ENCODE measurements around the gene ST14.
"Not testable (repeated sequence)": the region's sequence is repeated elsewhere in the genome, so short reads cannot be mapped to it uniquely, and the experiment has no call there.

The ST14 gene

DNA sequence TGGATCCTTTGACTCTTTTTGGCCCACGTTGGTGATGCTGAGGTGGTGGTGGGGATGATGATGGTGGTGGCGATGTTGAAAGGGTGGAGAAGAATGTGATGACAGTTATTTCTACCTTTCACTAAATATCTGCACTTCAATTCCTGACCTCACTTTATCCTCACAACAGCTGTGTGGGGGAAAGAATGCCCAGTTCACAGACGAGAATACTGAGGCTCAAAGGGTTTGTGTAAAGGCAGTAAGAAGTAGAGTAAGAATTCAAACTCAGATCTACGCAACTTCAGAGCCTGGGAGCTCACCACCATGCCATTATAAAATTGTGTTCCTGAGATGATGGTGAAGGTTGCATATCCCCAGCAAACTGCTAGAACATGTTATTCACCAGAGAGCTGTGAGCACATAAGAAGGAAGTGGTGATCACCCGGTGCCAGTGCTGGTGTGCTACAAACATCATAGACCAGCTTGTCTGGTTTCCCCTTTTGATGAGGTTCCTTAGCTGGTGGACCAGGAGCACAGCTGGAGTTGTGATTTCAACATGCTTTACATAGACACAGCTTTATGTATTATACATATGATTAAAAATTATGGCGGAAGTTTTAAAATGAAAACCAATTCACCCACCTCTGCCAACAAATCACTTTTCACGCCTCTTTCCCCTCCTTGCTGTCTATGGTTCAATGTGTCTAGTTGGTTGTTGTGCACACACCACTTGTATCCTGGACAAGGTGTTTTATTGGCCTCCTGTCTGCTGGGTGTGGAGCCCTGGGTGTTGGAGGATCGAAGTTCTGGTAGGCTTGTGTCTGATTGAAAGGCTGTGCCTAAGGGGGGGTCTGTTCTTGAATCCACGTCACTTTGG lies 6.2 kb downstream of the ST14 start:
- DNase-seq: no peak

- DNase-seq: no peak
Measured at GRCh38 chr11:130166457-130166784, 6.8 kb downstream of the ST14 start.

- DNase-seq: no peak
Measured at GRCh38 chr11:130167146-130167545, 7.6 kb downstream of the ST14 start.

DNA sequence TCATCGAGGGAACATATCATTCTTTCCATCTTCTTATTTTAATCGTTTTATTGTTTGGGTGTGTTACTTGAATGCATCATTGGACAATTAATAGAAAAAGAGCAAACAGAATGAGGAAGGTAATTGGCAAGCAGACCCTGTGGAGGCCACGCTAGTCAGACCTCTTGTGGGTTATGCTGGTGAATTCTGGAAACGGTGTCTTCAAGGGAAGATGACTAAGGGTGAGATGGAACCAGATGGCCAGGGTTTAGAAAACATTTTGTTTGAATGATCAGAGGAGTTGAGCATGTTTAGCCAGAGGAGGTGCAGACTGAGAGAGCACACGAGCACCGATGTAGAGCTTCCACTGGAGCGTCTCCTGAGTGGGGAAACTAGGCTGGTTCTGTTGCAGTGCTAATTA lies 8.5 kb downstream of the ST14 start:
- no peak for DNase-seq

DNA sequence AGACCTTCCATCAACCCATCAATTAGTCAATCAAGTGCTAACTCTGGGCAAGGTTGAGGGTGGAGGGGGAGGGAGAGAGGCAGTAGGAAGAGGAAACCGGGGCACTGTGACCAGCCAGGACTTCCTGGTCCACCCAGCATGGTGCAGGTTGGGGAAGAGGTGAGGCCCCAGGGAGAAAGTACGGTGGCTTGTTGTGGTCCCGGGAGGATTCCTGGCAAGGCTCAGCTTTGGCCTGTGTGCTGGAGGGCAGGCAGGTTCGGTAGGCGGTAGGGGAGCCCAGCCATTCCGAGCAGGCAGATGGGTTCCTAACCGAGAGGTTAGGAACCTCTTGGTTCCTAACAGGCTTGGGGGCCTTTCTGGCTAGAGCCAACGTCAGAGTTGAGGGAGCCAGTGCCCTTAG lies 10.8 kb downstream of the ST14 start:
- no peak for DNase-seq

DNA sequence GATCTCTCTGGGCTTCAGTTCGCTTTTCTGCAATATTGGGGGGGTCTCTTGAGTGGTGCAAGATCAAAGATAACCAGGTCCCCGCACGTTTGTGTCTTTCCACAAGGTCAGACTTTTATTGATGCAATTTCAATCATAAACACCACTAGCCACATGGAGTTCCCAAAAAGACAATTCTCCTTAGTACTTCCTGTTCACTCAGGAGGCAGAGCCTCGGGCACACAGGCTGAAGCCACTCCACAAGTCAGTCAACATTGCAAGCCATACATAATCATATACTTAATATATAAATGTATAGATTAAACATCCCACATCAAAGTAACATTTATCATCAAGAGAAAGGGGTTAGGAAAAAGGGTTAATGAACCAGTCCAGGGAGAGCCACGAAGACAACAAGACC lies 12.0 kb downstream of the ST14 start:
- DNase-seq: no peak

DNA sequence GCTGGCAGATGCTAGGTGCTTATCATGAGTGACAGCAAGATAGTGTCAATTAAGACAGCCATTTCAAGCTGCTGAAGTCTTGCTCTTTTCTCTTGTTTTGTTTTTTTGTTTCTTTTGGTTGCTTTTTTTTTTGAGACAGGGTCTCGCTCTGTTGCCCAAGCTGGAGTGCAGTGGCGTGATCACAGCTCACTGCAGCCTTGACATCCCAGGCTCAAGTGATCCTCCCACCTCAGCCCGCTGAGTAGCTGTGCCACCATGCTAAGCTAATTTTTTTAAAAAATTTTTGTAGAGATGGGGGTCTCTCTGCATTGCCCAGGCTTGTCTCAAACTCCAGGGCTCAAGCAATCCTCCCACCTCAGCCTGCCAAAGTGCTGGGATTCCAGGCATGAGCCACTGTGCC lies 12.4 kb downstream of the ST14 start:
- not testable (repeated sequence) for DNase-seq

DNA sequence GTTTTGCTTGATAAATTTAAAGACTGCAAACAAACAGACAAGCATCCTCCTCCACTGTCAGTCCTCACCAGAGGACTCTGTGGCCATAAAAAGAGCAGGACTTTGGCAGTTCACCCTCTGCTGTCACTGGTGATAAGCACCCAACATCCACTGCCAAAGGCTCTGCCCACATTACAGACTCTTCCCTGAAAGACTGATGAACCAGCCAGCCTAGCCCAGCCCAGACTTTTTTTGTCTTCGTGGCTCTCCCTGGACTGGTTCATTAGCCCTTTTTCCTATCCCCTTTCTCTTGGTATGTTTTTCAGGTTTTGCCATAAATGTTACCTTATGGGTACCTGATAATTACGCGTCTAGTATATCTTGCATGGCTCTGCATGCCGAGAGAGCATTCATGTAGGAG lies 15.1 kb downstream of the ST14 start:
- DNase-seq: no peak

DNA sequence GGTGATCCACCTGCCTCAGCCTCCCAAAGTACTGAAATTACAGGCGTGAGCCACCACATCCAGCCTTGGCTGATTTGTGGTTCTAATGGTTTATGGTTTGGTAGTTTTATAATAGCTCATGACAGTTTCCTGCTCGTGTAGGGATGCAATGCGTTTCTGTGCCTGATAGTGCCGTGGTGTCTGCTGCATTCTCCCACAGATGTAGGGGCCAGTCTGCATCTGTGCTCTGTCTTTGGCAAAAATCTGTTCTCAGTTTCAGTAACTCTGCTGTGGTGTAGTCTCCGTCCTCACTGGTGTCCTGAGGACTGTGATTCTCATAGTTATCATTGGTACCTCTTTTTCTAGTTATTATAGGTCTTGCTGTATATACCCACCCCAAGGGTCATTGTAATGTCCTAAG lies 16.3 kb downstream of the ST14 start:
- DNase-seq: no peak

DNA sequence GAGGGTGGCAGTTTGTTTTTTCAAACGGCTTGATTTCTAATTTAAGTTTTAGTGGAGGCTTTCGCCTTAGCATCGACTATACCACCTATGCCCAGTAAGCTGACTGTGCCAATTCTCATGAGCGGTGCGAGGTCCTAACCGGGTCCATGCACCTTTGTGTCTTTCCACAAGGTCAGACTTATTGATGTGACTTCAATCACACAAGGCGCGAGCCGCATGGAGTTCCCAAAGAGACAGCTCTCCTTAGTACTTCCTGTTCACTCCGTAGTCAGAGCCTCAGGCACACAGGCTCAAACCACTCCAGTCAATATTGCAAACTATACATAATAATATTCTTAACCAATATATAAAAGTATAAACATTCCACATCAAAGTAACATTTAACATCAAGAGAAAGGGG lies 18.2 kb downstream of the ST14 start:
- no peak for DNase-seq

DNA sequence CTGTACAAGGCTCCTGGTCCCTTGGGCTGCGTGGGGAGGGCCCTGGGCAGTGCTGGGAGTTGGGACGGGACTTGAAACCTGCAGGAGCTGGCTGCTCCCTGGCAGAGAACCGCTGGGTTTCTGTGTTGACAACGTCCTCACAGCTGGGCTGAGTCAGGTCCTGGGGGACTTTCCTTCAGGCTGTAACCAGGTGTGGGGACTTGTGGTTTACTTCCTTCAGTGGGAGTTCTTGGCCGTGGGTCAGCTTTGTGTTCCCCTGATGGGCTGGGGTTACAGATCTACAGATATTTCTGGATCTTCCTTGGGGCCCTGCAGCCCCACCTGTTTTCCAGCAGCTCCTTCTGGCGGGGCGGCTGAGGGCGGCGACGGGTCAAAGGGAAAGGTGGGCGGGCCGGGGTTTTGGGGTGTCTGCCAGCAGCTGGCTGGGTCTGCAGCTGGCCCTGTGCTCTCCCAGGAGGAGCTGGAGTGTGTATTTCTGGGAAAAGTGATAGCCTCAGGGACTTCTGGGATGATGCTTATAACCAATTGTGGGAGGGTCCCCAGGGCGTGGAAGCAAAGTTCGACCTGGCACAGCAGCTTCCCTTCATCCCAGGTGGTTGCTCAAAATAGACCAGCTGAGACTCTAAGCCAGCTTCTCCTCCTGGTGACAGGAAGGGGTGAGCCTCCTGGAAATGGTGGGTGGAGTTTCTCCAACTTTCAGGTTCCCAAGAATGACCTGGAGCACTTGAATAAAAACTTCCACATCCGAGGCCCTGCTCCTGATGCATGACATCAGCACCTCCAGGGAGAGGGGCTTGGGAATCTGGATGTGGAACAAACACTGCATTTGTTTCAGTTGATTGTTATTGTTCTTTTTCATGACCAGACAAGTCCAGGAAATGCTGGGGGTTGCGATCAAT lies 19.1 kb downstream of the ST14 start:
- no peak for DNase-seq

DNA sequence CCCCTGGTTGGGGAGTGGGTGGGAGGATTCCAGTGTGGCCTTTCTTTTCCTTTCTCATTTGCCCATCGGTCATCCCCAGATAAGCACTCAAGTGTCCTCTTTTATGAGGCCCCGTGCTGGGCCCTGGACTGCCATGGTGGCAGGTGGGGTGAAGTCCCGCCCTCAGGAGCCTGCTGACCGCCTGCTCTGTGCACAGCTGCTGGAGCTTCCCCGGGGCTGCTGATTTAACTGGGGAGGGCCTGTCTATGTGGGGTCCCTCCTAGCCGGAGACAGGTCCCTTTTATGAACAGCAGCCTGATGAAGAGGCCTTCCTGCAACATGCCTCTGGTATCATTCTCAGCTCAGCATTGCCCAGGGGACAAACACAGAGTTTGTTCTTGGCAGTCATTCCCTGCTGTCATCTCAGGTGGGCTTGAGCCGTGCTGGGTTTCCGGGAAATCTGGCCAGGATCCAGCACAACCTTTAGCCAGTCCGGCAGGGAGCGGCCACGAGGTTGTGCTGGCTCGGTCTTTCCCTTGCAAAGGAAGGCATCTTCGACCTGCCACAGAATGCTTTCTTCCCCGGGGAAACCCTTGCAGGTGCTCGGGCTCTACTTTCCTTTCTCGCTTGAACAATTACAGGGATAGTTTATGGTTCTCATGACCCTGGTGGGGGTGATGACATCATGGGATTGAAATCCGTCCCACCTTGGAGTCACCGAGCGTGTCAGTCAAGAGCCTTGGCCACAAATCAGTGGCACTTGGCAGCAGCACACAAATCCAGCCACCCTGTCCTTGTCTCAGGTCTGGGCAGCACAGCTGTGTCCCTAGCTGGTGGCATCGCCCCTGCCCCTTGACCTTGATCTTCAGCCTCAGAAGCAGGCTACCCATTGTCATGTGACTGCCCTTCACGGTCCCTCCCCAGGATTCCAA lies 20.1 kb downstream of the ST14 start:
- DNase-seq: no peak

DNA sequence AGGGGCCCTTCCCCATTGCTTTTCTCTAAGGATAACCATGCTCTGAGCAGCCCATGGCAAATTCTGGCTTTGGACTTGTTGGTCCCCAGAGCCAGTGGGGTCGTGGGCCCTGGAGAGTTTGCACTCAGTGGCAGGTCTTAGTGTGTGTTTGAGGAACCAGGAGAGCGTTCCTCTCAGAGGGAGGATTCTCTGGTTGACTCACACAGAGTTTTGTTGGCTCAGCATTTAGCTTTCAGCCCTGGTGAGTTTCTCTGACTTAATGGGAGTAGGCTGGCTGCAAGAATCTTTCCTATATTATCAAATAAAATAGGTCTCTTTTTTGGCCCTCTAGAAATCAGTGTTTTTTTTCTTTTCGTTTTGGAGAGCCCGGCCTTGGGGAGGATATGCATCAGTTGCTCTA lies 20.9 kb downstream of the ST14 start:
- DNase-seq: no peak

DNA sequence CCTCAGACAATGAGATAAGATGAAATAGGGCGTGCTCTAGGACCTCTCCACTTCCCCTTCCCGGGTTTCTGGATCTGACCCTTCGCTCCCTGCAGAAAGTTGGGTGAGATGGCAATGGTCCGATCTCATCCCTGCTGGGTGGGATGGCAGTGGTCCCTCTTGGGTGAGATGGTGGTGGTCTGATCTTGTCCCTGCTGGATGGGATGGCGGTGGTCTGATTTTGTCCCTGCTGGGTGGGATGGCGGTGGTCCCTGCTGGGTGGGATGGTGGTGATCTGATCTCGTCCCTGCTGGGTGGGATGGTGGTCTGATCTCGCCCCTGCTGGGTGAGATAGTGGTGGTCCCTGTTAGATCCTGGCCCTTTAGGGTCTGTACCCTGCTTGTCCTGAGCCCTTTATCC lies 21.3 kb downstream of the ST14 start:
- DNase-seq: no peak

DNA sequence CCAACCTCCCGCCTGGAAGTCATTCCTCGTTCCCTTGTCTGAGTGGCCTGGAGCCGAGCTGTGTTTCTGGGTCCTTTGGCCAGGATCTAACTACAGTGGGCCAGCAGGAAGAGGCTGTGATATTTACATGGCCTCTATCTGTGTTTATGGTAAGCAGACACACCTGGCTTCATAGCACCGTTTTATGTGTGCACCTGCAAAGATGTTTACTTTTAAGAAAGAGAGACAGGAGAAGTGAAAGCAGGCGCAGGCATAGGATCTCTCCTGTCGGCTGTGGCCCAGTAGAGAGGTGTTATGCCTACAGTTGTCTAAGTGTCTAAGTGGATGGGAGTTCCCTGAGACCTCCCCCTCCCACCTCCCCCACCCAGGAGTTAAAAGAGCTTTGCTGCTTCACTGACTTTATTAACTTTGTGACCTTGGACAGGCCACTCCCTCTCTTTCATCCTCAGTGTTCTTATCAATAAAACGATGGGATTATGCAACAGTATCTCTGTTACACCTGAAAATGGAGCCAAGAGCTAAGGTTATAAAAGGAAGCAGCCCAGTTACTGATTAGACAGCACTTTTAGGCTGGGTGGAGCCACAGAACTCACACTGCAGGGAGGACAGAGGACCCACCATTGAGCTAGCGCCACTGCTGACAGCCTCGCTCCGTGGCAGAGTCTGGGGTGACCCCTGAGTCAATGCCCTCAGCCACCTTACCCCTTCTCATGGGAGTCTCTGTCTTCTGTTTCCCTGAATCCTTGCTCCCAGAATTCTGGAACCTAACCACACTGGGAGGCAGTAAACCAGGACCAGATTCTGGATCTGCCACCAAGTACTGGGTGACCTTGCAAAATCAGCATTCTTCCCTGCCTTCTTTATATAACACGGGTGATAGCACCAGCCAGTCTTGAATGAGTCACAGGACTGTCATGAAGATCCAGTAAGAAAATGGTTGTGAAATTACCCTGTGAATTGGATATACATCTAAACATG lies 22.0 kb downstream of the ST14 start:
- DNase-seq: no peak

DNA sequence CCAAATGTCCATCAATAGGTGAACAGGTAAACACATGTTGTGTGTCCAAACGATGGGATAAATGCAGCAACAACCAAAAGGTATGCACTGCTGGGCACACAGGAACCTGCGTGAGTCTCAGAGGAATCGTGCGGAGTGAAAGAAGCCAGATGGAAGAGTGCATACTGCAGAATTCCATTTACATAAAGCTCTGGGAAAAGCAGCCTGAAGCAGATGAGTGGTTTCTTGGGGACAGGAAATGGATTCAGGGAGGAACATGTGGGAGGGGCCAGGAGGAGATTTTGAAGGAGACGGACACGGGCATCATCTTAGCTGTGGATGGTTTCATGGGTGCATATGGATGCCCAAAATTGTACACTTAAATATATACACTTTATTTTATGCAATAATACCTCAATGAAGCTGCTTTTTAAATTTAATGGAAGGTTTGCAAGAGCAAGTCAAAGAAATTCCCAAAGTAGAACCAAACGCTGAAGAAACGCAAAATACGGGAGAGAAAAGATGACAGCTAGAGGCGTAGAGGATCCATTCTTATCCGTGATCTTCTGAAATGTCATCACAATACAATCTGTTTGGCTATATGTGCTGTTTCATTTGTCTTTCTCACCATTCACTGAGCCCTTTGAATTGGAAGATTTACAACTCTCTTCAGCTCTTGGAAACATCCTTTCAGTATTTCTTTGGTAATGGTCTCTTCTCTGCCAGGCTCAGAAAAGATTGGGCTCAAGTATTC lies 24.5 kb downstream of the ST14 start:
- DNase-seq: no peak

DNA sequence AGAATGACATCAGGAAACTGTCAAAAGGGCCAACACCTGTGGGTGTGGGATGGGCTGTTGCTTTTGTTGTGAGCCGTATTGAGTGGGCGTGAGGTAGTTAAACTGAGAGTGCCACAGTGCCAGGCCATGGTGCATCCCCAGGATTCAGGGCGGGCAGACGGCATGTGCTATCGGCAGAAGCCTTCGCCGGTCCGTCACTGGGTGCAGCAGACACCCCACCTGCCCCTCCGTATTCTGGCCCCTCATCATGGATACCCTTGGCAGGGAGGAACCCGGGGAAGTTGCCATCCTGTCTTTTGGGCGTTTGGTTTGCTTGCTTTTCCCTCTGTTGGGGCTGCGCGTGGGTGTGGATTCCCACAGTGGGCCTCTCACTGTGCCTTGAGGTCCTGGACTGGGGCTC lies 27.5 kb downstream of the ST14 start:
- DNase-seq: no peak

DNA sequence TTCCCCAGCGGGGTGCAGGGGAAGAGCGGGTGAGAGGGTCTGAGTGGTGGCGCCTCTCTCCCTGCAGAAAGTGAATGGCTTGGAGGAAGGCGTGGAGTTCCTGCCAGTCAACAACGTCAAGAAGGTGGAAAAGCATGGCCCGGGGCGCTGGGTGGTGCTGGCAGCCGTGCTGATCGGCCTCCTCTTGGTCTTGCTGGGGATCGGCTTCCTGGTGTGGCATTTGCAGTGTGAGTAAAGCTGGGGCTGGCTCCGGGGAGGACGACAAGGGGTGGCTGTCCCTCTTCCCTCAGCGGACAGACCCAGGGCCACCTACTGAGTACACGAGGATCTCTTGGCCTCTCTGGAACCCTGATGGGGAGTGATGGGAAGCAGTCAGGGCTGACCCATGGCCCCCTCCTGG lies 28.5 kb downstream of the ST14 start:
- DNase-seq: no peak

GRCh38 chr11:130188585-130189347 lies 29.2 kb downstream of the ST14 start:
- DNase-seq: no peak

DNA sequence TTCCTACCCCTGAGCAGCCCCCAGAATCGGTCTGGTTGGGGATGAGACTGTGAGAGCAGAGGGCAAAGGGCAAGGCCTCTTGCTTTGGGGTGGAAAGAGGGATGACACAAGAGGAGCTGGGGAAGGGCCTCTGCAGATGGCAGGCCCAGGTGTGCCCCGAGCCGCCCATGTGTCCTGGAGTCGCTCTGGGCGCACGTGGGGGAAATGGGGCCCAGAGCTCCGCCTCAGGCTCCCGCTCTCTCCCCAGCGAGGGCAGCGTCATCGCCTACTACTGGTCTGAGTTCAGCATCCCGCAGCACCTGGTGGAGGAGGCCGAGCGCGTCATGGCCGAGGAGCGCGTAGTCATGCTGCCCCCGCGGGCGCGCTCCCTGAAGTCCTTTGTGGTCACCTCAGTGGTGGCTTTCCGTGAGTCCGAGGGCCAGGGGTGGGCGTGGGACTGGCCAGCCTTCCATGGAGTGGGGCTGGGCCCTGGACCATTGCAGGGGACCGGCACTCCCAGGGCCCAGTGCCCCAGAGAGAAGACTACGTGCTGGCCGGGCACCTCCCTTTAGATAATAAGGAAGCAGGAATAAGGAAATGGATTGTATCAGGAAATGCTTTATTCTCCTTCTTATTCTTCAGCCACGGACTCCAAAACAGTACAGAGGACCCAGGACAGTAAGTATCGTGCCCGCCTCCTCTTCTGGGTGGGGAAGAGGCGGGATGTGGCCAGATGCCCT lies 30.1 kb downstream of the ST14 start:
- no peak for DNase-seq

All from stimulated activated CD4-positive, alpha-beta T cell treated with anti-CD3 and anti-CD28 coated beads, Interleukin-15, amount 100 ng/mL, for 24 hours (primary cell).